ENCODE measurements around the gene HCAR1.
"Not testable (repeated sequence)": the region's sequence is repeated elsewhere in the genome, so short reads cannot be mapped to it uniquely, and the experiment has no call there.

DNA sequence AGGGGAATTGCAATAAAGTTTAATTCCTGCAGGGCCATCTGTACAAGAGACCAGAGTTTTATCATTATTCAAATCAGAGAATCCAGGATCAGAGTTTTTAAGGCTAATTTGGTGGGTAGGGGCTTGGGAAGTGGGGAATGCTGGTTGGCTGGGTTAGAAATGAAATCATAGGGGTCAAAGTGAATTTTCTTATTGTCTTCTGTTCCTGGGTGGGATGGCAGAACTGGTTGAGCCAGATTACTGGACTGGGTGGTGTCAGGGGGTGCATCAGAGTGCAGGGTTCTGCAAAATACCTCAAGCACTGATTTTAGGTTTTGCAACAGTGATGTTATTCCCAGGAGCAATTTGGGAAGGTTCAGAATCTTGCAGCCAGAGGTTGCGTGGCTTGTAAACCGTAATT lies 33.7 kb downstream of the HCAR1 start:
- TF ChIP-seq, protein P1, sequence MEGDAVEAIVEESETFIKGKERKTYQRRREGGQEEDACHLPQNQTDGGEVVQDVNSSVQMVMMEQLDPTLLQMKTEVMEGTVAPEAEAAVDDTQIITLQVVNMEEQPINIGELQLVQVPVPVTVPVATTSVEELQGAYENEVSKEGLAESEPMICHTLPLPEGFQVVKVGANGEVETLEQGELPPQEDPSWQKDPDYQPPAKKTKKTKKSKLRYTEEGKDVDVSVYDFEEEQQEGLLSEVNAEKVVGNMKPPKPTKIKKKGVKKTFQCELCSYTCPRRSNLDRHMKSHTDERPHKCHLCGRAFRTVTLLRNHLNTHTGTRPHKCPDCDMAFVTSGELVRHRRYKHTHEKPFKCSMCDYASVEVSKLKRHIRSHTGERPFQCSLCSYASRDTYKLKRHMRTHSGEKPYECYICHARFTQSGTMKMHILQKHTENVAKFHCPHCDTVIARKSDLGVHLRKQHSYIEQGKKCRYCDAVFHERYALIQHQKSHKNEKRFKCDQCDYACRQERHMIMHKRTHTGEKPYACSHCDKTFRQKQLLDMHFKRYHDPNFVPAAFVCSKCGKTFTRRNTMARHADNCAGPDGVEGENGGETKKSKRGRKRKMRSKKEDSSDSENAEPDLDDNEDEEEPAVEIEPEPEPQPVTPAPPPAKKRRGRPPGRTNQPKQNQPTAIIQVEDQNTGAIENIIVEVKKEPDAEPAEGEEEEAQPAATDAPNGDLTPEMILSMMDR (IDR thresholded peaks at IDR 0.05): not testable (repeated sequence)
- not testable (repeated sequence) for TF ChIP-seq POLR2A, POLR2AphosphoS5, EP300 (IDR thresholded peaks at IDR 0.05)

Measured in suprapubic skin (tissue), 4 donors.